NCI-H1417 treated with DMSO at 0.1 percent for 48 hours (cell line): ENCODE measurements around the gene OSBPL6.

Experiments
- DNase-seq: peaks from one replicate; lab custom pipeline; 2025; lab: John Stamatoyannopoulos, UW

OSBPL6 gene

DNA sequence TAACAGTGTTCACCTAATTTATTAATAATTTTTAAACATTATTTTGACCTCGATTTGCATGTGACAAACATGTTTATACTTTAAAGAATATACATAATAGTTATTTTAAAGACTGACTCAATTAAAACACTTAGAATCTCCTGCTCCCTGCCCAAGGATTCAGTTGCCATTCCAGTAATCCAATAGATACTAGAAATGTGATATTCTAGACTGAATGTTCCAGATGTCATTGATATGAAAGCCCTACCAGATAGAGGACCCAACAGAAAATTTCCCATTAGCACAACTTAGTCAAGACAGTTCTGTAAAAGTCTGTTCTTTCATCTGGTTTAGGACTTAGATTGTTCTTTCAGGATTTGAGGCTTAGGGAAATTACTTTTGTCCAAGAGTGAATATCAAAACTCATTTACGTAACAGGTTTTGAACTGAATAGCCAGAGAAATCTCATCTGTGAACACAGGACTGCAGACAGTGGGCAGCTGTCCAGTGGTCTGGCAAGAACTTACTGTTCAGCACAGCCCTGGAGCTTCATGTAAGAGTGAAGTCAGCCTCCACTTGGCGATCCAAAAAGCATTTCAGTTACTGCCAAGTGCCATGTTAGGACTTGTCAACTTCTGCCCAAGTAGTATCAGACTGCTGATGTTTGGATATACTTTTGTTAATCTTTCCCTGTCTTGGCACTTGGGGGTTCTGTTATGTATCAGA lies 77.5 kb downstream of the OSBPL6 start:
- DNase-seq: no peak

DNA sequence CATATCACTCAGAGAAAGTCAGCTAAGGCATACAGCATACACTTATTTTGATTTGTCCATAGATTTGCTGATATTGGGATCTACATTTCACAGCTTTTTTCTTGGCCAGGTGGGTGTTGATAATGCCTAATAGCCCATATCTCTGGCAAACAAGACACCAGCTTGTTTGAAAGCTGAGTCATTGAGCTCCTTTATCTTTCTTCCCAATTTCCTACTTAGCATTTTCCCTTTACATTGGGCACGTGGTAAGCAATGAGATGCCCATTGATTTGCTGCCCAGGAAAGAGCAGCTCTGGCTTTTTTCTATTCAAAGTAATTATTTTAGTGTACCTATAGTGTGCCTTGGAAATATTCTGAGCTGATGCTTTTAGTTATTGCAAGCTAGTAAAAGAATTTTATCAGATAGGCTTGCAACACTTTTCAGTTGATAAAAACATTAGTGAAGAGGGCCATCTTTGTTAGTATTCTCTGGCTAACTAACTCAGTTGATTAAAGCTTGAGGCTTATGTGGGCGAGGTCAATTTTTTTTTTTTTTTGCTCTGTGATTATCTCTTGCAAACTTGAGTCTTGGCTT lies 79.6 kb downstream of the OSBPL6 start:
- DNase-seq: no peak

DNA sequence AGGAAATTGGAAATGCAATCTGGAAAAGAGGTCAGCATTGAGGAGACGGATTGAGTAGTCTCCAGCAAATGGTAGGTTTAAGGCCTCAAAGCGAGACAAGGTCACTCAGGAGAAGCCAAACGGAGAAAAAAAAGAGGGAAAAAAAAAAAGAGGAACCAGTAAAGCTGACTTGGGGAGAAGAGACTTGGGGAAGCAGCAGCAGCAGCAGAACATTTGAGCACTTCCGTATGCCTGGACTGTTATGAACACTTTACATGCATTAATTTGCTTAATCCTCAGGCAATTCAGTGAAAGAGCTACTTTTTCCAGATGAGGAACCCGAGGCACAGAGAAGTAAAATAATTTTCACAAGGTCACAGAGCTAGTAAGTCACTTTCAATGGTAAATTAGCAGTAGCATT lies 81.3 kb downstream of the OSBPL6 start:
- no peak for DNase-seq

DNA sequence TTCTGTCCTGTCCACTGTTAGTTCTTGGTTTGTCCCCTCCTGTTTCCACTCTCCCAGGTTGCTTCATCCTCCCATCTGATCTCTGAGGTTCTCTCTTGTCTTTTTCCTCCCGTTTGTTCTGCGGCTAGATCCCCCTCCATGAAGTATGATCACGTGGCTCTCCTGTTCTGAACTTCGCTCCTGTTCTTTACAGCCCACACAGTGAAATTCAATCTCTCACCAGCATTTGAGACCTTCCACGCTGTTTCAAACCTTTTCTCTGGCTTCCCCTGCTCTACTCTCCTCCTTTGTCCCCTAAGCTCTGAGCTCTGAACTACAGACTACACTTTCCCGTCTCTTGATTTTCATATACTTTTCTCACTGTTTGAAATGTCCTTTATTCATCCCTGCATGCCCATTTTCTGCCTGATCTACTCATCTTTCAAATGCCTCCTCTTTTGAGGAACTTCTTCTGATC lies 83.5 kb downstream of the OSBPL6 start:
- DNase-seq: no peak

DNA sequence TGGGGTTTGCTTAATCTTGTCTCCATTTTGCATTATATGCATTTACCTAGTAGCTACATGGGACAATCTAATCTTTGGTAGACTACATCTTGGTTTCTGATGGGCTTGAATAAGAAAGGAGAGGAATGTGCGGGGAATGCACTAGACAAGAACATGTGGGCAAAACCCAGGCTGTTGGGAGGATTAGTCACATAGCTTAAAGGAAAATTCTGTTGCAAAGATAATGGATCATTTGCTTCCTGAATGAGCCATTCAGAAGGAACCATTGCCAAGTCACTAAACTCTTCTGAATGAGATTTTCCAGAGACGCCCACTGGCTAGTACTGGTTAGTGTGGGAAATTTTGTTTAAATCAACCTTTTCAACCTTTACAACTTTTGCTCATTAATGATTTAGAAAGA lies 84.8 kb downstream of the OSBPL6 start:
- no peak for DNase-seq

DNA sequence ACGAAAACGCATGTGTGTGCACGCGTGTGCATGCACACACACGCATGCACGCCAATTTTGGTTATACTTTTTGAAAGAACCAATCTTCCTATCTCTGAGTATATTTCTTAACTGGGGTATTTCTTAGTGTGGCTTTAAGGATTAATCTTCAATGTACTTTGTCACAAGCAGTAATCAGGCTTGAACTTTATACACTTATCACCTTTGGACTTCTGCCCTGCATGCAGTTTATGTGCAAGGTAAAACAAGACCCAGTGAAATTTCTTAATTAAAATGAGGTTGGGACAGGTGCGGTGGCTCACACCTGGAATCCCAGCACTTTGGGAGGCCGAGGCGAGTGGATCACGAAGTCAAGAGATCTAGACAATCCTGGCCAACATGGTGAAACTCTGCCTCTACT lies 85.3 kb downstream of the OSBPL6 start:
- no peak for DNase-seq

DNA sequence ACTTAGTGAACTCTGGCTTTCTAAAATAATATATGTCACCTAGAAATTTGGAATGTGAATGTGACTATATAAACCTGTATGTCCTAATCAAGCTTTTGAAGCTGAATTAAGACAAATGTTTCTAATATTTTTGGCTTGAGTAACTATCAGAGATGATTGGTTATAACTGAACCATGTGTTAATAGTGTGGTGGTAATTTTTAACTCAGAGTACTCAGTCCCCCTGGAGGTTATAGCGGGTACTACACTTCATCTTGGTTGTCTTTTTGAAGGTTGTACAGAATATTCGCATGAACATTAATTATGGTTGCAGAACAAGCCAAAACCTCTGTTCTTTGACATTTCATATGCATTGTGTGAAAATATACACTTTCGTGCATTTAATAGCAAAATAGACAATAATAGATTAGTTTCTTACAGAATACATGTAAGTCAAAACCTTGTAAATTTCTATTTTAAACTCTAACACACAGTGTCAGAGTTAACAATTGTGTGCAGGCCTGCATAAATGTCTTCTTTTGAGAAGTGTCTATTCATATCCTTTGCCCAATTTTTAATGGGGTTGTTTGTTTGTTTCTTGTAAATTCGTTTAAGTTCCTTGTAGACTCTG lies 86.0 kb downstream of the OSBPL6 start:
- no peak for DNase-seq

DNA sequence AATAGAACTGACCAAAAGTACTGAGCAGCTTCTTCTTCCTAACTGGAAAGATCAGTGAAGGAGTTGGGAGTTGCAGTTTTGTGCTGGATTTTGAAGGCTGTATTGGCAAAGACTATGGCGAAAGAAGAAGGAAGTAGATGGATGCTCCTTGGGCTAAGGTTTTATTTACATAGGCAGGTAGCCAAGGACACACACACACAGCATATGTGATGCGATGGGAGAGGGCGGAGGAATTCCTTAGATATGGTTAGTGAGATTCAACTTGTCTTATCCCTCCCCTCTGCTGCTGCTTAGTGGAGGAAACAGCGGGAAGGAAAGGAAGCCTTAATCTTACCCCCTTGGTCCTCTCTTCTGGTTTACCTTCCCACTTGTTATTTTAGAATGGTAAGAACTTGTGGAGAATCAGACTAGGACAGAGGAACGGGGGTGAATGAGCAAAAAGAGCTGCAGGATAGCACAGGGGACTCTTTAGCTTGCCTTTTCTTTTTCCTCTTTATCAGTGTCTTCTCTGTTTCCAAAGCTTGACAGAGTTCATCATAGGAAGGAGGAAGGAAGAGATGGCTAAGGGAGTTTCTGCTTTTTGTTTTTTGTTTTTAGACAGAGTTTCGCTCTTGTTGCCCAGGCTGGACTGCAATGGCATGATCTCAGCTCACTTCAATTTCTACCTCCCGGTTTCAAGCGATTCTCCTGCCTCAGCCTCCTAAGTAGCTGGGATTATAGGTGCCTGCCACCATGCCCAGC lies 87.9 kb downstream of the OSBPL6 start:
- DNase-seq: no peak

DNA sequence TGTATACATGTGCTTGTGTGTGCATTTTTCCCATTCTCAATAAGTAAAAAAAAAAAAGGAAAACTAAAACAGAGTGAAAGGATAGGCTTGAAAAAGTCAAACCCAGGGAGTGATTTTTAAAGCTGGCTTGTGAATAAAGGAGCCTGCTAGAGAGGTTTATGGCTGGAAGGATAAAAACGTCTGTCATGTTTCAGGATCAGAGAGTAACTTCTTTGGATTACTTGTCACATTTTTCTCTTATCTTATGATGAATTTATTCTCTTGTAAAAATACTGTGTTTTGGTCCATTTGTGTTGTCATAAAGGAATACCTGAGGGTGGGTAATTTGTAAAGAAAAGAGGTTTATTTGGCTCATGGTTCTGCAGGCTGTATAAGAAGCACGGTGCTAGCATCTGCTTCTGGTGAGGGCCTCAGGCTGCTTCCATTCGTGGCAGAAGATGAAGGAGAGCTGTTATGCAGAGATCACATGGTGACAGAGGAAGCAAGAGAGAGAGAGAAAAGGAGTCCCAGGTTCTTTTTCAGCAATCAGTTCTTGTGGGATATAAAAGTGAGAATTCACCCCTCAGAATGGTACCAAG lies 89.1 kb downstream of the OSBPL6 start:
- DNase-seq: no peak

DNA sequence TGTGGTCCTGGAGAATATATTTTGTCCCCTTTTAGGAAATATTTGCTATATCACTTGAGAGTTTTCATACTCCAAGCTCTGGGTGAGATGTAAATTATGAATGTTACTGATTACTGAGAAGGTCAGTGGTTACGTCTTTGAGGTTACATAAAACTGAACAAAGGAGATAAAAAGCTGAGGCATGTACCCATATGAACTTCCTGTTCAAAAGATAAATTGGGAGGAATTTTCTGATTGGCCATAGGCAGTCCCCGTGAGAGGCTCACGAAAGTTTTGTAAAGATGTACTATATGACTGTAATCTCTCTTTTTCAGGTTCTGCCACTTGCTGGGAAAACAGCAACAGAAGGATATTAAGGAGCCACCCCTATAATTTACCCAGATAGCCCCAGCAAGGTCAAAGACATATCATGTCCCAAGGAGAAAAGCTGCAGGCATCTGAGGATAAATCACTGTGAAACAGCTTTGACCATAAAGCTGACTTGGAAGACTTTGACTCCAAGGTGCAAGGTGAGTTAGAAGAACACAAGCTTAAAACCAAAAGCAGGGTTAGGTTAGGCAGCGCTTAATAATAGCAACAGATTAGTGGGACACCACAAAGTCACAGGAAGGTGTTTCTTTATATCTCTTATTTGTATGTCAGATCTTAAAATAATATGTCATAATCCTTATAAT lies 90.4 kb downstream of the OSBPL6 start:
- no peak for DNase-seq

DNA sequence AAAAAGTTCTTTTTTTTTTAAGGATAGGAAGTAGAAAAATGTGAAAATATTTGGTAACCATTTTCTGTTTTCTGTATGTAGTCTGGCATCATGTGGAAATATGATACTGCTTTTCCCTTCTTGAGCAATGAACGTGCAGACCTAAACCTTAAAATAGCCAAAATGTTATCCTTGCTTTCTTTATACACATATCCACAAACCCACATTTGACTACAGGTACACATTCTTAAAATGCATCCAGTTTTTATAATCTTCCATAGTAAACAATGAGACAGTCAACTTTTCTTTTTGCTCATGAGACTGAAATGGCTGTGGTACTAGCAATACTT lies 90.9 kb downstream of the OSBPL6 start:
- no peak for DNase-seq

DNA sequence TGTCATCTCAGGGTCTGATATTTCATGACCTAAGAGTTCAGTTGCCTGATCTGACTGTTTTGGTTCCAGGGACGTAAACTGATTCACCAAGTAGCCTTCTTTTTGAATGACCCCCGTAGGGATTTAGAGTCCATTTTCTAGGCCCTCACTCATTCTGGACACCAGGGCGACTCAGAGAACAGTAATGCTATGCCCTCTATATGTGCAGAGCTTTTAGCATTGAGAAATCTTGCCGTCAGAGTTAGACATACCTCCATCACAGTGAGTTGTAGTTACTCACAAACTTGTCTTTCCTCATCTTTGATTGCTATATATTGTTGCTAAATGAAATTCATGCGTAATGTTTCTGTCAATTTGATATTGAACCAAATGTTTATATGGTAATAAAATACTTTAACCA lies 92.3 kb downstream of the OSBPL6 start:
- no peak for DNase-seq

DNA sequence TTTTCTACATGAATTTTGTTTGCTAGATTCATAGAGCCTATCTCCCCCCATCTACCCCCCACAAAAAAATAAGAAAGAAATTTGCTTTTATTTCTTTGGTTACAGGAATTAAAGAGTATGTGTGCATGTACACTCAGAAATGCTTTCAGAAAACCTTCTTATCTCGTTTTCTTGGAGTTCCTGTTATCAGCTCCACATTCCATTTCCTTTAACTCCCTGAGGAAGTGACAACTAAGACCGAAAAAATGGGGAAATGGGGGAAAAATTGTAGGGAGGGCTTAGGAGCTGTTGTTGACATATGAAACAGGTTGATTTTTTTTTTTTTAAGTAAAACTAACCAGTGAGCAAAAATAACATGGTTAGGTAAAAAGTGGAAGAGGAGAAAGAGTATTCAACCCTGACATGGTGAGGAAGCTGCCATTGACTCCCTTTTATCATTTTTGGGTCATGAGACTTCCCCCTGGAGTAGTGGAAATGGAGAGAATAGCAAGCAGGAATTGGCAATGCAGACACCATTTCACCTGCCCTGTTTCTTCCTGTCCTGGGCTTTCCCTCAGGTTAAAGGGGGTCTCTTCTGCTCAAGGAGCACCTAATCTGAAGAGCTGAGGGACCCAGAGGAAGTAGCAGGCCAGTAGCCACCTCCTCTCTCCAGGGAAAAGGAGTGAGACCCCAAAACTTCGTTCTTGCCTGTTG lies 93.5 kb downstream of the OSBPL6 start:
- DNase-seq: no peak

DNA sequence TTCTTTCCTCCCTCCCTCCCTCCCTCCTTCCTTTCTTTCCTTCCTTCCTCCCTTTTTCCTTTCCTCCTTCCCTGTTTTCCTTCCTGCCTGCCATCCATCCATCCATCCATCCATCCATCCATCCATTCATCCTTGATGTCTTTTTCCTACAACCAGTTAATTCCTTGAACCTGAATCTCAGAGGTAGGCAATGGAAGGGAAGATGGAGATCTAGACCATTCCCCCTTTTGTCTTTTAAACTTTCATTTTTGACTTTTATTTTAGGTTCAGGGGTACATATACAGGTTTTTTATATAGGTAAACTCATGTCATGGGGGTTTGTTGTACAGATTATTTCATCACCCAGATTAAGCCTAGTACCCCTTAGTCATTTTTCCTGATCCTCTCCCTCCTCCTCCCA lies 97.4 kb downstream of the OSBPL6 start:
- DNase-seq: no peak

DNA sequence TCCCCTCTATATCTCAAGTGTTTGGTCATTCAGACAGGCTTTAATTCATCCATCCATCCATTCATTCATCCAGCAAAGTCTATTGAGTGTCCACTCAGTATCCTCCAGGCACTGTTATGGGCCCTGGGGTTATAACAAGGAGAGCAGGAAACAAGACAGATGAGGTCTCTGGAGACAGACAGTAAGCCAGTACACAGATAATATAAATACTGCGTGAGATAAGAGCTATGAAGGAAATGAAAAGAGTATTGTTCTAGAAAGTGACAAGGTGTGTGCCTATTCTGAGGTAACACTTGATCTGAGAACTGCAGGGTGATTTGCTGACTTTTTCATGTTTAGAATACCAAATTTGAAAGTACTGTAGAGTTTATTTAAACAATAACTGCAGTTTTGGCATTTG lies 98.3 kb downstream of the OSBPL6 start:
- no peak for DNase-seq

DNA sequence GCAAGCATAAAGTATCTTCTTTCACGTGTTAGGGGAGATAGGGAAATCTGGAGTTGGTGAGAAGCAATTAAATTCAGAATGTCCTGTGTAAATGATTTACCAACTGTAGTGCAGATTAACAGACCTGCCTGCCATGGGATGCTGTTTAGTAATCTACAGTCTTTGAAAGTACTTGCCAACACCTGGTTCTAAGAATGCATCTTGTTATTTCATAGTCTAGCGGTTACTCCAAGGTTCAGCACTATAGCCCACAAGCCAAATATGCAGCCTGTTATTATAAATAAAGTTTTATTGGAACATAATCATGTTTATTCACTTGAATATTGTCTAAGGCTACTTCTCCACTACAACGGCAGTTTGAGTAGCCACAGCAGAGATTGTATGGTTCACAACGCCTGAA lies 100.8 kb downstream of the OSBPL6 start:
- DNase-seq: no peak

DNA sequence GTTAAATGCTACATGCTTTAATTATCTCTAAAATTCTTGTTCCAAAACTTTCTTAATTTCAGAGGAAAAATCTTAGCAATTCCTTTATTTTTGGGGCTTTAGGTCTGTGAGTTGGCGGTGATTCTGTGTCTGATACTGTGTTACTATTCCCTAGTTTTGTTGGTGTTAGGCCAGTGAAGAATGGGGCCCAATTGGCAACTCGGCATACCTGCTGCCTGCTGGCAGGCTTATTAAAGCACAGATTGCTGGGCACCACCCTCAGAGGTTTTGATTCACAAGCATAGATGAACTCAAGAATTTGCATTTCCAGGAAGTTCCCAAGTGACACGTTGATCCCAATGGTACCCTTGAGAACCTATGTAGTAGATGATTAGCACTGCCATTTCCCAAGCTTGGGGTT lies 101.6 kb downstream of the OSBPL6 start:
- no peak for DNase-seq

DNA sequence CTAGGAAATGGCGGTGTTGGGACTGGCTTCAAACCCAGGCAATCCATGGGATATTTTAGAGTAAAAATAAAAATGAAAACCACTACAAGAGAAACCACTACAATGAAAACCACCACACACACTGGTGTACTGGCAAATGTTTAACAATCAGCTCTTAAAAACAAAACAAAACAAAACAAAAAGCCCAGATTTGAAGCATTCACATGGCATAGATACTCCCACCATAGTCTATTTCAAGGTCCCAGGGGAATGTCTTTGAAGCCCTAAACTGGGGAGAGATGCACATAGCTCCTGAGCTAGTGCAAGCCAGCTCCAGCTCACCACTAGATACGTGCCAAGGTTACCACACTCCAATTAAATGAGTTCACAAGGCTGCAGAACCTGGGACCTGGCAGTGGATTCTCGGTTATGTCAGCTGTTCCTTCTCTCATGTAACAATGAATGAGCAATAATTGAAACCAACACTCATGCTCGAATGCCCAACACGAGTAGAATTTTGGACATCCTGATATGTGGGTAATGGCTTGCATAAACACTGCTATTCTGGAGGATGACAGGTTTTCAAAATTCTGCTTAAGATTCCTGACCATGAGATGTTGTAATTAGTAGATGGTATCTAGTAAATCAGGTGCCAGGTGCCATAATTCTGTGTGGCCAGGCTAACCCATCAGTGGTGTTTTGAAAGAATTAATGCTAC lies 102.2 kb downstream of the OSBPL6 start:
- DNase-seq: no peak

DNA sequence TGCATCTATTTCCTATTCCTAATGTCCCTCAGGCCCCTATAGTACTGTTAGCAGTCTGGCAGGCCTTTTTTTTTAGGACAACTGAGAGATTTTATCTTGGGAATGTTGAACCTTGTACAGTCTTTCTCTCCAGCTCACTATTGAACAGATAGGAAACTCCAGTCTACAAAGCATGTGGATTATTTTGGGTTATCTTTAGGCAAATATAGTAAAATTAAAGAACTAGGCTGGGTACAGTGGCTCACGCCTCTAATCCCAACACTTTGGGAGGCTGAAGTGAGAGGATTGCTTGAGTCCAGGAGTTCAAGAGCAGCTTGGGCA lies 102.7 kb downstream of the OSBPL6 start:
- DNase-seq: no peak

DNA sequence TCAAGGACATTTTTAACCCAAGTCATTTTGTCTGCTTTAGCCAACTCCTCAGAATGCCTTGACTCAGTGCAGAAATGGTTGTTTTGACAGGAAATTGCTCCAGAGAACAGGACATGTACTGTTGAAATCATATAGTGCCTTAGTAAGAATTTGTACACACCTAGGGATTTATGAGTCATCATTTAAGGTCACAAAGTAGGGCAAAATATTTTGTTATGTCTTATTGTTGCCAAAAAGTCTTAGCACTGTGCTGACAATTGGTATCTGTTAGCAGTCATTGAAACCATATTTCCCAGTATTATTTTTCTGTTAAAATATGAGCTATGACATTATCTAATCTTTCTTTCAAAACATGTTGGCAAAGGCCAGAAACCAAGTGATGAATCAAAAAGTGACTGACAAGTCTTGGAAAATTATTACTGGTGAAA lies 104.5 kb downstream of the OSBPL6 start:
- no peak for DNase-seq

DNA sequence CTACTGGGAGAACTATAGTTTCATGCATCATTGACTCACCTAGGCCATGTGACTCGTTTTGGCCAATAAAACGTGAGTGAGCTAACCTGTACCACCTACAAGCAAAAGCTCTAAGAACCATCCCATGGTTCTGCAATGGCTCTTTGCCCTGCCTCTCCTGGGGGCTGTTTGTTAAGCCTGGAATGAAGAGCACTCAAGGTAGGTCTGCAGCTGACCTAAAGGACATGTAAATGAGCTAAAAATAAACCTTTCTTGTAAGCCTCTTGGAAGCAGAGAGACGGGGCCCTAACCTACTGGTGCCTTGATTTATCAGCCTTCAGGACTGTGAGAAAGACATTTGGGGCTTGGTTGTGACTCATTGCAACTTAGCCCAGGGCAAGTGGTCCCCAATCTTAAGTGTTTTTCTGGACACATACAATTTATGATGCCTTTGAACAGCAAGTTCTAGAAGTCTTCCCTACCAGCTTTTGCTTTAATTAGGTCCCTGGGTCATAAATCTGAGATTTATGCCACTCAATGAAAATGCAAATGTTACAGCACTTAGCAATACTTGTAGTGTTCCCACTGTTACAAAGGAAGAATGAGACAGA lies 107.4 kb downstream of the OSBPL6 start:
- DNase-seq: no peak
